GM21367 (cell line): ENCODE data around the gene DSCAM.
"Not testable (repeated sequence)": the region's sequence is repeated elsewhere in the genome, so short reads cannot be mapped to it uniquely, and the experiment has no call there.

Experiments used
- ATAC-seq: cut with Tn5 transposase; IDR thresholded peaks from one replicate; pipeline ENCODE4 v1.9.1; 2021; ENCODE audit not compliant: unreplicated experiment

The DSCAM gene

DNA sequence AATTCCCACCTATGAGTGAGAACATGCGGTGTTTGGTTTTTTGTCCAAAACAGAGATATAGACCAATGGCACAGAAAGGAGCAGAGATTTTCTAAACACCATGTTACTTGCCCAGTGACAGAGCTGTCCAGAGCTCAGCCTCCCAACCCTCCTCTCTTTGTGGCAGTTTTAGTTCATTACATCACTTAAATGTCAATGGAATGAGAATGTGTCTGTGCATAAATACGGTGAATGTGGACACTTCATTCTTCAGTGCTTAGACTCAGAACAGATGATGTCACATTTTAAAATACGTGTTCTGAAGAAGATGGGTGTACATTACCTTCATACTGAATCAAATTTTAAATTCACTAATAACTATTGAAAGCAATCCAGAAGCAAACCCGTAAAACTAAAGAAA, 374.9 kb downstream of the DSCAM start:
- no peak for ATAC-seq

- no peak for ATAC-seq
Observed at GRCh38 chr21:40471103-40471502, 375.9 kb downstream of the DSCAM start.

DNA sequence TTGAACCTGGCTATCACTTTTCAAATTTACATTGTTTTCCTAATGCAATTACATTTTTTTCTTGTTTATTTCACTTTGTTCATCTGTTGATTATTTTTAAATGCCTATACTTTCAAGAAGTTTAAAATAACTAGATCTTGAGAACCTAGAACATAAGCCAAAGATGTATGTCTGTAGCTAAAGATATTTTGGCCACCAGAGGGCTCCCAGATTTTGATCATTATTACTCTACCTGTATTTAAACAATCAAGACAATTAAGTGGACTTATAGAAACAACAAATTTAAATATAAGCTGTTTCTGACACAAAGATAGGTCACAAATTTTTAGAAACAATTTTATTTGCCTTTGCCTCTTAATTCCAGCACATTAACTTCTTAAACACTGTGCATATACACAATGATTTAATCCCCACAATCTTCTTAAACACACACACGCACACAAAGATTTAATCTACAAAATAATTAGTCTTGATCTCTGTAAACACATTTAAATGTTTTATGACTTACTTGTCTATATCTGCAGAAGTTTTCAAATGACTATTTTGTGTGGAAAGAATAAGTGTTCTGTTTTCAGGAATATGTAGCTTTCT, 380.0 kb downstream of the DSCAM start:
- no peak for ATAC-seq

GRCh38 chr21:40465382-40465781, 381.6 kb downstream of the DSCAM start:
- ATAC-seq: no peak

- ATAC-seq: no peak
Observed at GRCh38 chr21:40463176-40463575, 383.8 kb downstream of the DSCAM start.

DNA sequence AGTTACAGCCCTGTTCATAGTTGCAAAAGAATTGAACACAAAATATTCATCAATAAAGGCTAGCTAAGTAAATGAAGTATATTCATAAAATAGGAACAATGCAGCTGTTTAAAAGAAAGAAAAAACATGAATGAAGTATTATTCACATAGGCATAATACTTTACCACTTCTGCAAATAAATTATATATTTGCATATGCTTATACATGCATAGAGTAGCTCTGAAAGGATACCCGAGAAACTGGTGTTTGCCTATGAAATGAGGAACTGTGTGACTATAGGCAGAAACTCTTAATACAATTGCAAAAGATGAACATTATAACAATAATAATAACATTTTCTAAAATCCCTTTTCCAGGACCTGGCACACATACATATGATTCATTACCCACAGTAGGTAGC, 385.9 kb downstream of the DSCAM start:
- no peak for ATAC-seq

DNA sequence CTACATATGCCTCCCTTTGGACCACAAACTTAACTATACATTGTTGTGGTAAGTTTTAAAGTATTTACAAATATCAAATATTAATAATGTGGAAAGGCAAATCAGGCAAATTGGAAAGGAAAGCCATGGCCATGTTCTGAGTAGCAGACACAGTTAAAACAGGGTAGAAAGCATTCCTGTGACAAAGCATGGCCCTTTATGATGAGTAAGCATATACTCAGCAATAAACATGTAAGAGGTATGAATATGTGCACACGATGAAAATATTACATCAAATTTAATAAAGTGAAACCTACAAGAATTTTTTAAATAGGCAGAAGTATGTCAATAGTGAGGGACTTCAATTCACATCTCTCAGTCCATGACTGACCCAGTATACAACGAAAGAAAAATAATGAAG, 389.2 kb downstream of the DSCAM start:
- no peak for ATAC-seq

DNA sequence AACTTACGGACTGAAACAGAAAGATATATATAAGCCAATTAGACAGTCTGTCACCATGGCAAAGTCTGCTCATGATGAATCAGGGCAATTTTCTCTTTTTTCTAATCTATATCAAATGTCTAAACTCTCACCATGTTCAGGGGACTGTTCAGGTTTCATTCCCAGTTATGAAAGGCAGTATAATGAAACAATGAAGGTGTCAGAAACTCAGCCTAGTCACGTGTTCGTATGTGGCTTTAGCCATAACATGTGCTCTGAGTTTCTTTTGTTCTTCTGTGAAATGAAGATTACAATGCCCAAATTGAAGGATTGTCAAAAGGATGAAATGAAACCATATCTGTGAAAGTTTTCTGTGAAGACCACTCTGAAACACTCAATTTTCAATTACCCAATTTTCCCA, 392.9 kb downstream of the DSCAM start:
- ATAC-seq: no peak

GRCh38 chr21:40453183-40453582, 393.8 kb downstream of the DSCAM start:
- no peak for ATAC-seq

DNA sequence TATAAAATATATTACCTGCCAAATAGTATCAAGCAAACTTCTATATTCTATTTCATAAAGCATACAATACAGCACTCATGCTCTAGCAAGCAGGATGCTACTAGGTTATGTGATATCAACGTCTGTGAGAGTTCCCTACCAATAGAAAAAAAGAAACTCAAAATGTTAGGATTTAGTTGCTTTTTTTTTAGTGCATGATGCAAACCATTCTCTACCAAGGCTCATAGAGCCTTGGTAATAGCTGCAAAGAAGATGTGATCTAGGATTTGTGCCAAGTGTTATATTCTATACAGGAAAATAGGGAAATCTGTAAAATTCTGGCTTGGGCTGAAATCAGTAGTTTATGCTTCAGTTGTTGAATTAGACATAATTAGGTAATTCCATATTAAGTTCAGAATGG, 394.4 kb downstream of the DSCAM start:
- ATAC-seq: no peak

GRCh38 chr21:40447016-40447415, 399.9 kb downstream of the DSCAM start:
- no peak for ATAC-seq

DNA sequence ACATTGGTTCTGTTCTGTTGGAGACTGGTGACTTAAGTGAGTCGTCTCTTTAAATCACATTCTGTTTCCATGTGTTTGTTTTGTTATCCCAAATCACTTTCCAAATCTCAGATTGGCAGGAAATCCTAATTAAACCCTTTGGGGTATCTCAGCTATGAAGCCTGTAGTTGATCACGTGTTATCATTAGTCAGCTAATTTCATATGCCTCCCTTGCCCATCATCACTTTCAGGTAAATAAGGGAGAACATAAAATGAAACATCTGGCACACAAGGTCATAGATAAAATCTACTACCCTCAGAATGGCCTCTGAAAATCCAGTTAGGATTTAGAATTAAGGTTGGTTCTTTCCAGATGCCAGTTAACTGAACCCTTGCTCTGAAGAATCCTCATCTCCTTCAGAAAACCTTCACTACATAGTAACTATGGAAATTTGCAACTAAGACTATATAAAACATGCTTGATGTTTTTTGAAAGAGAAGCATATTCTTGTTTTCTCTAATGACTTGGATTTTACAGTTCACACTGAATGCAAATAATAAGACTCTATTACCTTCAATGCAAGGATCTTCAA, 401.5 kb downstream of the DSCAM start:
- no peak for ATAC-seq

DNA sequence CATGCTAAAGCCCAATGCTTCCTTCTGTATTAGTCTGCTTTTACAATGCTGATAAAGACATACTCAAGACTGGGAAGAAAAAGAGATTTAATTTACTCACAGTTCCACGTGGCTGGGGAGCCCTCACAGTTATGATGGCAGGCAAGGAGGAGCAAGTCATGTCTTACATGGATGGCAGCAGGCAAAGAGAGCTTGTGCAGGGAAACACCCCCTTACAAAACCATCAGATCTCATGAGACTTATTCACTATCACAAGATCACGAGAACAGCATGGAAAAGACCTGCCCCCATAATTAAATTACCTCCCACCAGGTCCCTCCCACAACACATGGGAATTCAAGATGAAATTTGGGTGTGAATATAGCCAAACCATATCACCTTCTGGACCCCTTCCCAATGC, 407.4 kb downstream of the DSCAM start:
- not testable (repeated sequence) for ATAC-seq

GRCh38 chr21:40438616-40439015, 408.3 kb downstream of the DSCAM start:
- no peak for ATAC-seq

DNA sequence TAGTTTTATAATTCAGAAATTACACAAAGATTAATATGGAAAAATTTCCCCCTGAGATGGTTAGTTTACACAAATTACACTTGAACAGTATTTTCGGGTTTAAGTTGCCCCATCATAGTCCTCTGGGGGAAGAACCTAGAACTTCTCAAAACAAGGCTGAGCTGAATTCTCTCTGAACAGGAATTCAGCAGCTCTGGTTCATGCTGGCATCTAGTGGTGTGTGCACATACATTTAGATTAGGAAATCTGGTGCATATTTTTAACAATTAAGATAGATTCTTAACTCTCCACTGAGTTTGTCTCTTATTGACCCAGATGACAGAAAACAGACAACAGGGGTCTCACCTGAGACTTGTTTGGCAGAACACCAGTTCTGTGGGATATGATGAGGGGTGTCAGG, 410.7 kb downstream of the DSCAM start:
- ATAC-seq: no peak

DNA sequence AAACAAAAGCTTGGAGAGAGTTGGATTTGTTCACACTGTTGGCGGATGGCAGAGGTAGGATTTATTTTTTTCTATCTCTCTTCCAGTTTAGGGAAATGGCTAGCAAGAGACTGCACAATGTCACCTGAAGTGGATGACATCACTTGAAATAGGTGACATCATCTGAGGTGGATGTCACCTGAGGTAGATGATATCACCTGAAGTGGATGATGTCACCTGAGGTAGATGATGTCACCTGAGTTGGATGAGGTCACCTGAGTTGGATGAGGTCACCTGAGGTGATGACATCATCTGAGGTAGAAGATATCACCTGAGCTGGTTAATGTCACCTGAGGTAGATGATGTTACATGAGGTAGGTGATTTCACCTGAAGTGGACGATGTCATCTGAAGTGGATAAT, 413.4 kb downstream of the DSCAM start:
- no peak for ATAC-seq

GRCh38 chr21:40425981-40426380, 421.0 kb downstream of the DSCAM start:
- ATAC-seq: no peak

- no peak for ATAC-seq
Observed at GRCh38 chr21:40422896-40423635, 423.9 kb downstream of the DSCAM start.

- ATAC-seq: no peak
Observed at GRCh38 chr21:40421121-40421520, 425.8 kb downstream of the DSCAM start.

GRCh38 chr21:40416572-40416971, 430.4 kb downstream of the DSCAM start:
- no peak for ATAC-seq

- no peak for ATAC-seq
Observed at GRCh38 chr21:40408561-40408960, 438.4 kb downstream of the DSCAM start.

DNA sequence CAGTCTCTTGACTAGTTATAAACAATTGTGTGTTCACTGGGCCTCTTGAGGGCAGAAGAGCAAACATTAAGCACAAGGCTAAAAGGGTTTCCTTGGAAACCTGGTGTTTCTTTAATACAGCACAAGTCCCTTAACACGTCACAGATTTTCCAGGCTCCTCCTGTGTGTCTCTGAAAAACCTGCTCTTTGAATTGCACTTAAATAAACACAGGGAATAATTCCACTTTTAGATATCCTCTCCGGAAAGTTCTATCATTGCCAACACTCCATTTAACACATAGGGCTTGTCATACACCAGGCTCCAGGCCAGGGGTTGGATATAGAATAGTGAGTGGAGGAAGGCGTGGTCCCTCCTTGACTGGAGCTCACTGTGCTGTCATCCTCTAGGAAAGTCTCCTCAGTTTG, 442.6 kb downstream of the DSCAM start:
- no peak for ATAC-seq
